ENCODE measurements around the gene FAM114A1. TPM values are rescaled to one million over a fixed set of nuclear protein-coding genes. Genes with fewer than 3 reads are reported as not detected.

Gene FAM114A1
- total RNA-seq, 1 donor from 2014 or later: 41.6 TPM

DNA sequence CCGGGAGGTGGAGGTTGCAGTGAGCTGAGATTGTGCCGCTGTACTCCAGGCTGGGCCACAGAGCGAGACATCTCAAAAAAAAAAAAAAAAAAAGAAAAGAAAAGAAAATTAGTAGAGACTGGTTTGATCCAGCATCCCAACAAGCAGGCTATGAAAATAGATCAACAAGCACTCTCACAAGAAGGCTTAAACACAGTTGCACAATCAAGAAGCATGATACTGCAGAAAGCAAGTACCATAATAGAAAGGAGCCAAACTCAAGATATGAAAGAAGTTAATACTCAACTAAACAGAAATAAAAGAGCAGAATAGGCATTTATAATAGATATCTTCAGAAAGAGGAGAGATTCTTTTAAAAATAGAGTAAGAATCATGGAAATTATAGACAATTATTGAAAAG is 21.6 kb upstream of the FAM114A1 start:
- Histone ChIP-seq H3K27ac (no peak overlapping the region), H3K4me1 (no peaks in the 10 kb centered on the region), H3K36me3 (no peaks in the 10 kb centered on the region), H3K27me3 (ENCODE audit: low read depth) (no peaks in the 10 kb centered on the region), H3K9me3 (no peaks in the 10 kb centered on the region), H3K4me3 (no peak overlapping the region)
- TF ChIP-seq CTCF (IDR thresholded peaks at IDR 0.05): no peak
- no peak for DNase-seq
- no peak for ATAC-seq
- intact Hi-C loops (cut with DNase I): no loop called here

DNA sequence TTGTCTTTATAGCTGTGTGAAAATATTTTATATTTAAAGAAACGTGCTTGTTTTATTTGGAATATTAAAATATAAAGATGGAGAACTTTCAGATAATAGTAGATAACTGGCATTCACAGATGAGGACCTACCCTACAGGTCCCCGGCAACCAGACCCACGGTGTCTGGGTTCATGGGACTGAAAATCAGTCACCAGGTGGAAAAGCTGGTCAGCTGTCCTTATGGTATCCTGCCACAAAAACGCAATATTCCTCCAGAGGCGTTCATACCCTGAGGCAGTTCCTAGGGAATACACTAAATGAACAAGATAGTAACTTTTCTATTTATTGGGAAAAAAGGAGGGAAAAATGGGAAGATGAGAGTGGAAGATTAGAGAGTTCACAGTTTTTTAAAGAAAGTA is 12.1 kb upstream of the FAM114A1 start:
- no peak for DNase-seq
- H3K27ac ChIP-seq: peak overlapping the region; percentile 79
- intact Hi-C loops (cut with DNase I): no loop called here
- TF ChIP-seq CTCF (IDR thresholded peaks at IDR 0.05): no peak
- no peaks in the 10 kb centered on the region for H3K9me3 ChIP-seq
- H3K4me3 ChIP-seq: peak overlapping the region; percentile 39
- no peak for ATAC-seq
- peaks cover 27% of the 10 kb centered on the region for H3K4me1 ChIP-seq
- H3K36me3 ChIP-seq: no peaks in the 10 kb centered on the region
- H3K27me3 ChIP-seq (ENCODE audit: low read depth): no peaks in the 10 kb centered on the region

DNA sequence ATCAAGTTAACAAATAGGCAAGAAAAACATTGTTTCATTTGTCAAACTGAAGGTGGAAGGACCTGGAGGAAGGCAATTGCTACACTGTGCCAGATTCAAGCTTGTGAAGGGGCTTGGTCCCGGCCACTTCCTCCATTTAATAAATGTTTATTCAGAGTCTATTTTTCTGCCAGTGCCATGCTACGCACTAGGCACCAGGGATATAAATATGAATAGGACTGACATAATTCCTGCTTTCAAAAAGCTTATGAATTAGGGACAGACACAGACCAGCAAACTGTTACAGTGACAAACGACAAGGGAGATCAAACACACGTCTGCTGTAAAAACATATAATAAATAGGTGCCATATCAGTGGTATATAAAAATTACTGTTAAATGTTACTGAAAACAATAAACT is 11.6 kb upstream of the FAM114A1 start:
- DNase-seq: peak; percentile 55
- Histone ChIP-seq H3K27me3 (ENCODE audit: low read depth) (no peaks in the 10 kb centered on the region), H3K9me3 (no peaks in the 10 kb centered on the region), H3K4me1 (peaks cover 27% of the 10 kb centered on the region), H3K27ac (peak overlapping the region; percentile 79), H3K4me3 (peak overlapping the region; percentile 39), H3K36me3 (no peaks in the 10 kb centered on the region)
- peak; percentile 57 to 59 for ATAC-seq
- TF ChIP-seq CTCF (IDR thresholded peaks at IDR 0.05): no peak
- intact Hi-C loops (cut with DNase I): no loop called here

DNA sequence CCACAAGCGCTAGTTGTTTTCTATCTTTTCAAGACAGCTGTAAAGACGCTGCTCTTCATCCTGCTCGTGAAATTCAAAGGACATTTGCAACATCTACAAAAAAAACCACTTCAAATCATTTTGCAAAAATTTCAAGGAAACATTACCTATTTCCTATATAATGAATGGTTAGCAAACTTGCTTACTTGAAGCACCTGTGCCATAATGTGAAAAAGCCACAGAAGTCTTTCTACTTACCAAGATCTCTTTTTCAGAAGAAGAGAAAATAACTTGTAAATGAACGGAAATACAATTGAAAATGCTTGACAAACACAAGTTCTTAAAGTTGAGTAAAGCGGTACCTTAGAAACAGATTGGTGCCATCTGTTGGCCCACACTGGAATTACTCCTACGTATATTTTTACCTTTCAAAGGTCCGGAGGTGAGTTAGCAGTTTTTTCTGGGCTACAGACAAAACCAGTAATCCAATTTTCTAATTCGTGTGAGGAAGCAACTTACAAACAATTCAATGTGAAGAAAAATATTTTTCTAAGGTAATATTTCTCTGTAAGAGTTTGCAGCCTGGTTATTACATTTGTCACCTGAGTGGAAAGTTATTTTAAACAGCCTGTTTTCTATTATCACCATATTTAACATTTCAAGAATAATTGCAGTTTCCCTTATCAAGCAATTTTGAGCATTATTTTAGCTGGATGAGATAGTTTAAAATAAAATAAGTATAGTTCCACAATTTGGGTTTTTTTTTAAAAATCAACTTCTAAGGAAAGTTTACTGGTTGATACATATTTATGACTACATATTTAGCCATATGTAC is 10.9 kb upstream of the FAM114A1 start, which contains the start of gene TLR6:
Gene TLR6, minus strand, starts transcription at position 294 of the 814 bp plus-strand sequence. CDS start 27,344 bp downstream, outside the sequence.
- Histone ChIP-seq H3K27ac (peak within 1 kb of the TSS; percentile 79), H3K27me3 (ENCODE audit: low read depth) (no peaks in the 10 kb centered on the region), H3K4me3 (peak within 1 kb of the TSS; percentile 39), H3K9me3 (no peaks in the 10 kb centered on the region), H3K36me3 (no peaks in the 10 kb centered on the region), H3K4me1 (peaks cover 27% of the 10 kb centered on the region)
- TF ChIP-seq CTCF (IDR thresholded peaks at IDR 0.05): peak; percentile 84
- no peak for DNase-seq
- intact Hi-C loops (cut with DNase I): no loop called here
- ATAC-seq: peak; percentile 71 to 82

DNA sequence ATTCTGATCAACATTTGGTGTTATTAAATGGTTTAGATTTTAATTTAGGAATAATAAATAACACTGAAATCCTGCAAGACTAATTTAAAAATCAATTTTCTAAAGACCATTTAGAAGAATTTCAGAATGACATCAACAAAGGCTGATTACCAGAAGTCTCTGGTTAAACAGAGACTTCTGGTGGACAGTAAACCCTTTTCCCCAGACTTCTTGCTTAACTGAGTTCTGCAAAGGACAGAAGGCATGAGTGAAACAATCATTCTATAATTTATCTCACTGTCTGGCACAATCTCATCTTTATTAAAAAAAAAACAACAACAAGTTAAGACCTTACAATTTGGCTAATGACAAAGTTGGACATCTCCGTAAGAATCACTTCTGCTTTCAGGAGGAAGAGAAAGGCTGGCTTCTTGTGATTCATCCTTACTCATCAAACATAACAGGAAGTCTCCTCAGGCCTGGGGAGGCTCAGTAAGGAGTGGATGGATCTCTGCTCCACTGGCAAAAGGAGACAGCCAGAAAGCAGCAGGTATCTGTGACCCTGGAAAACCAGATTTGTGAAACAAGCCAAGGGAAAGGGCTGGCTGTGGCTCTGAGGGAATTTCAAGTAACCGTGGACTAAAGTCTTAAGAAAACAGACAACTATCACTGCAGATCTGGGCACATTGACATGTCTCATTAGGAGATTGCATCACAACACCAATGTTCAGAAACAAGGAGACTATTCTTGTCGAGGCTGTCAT is 10.1 kb upstream of the FAM114A1 start:
- no peak for TF ChIP-seq CTCF (IDR thresholded peaks at IDR 0.05)
- ATAC-seq (peak; percentile 87 to 90), DNase-seq (no peak)
- Histone ChIP-seq H3K27me3 (ENCODE audit: low read depth) (no peaks in the 10 kb centered on the region), H3K4me1 (peaks cover 27% of the 10 kb centered on the region), H3K4me3 (no peak overlapping the region), H3K36me3 (no peaks in the 10 kb centered on the region), H3K9me3 (no peaks in the 10 kb centered on the region), H3K27ac (peak overlapping the region; percentile 79)
- intact Hi-C loops (cut with DNase I): no loop called here

Data from lower lobe of right lung (tissue), 2 donors.